GM12865 (cell line): ENCODE results near the gene SPP2.

Experiments used
- DNase-seq: peaks from one replicate; pipeline ENCODE4 v3.0.0; 2010; ENCODE audit warnings: low read depth
- H3K4me3 ChIP-seq: 2 replicates; pipeline ENCODE4 v1.5.1; 2011; ENCODE audit warnings: mild to moderate bottlenecking, low read depth, low read length, control low read depth
- CTCF ChIP-seq: IDR thresholded peaks from 2 replicates; pipeline ENCODE4 v1.5.1; 2011; ENCODE audit warnings: low read length, control low read depth, low read depth, inconsistent platforms; ENCODE audit not compliant: insufficient read depth; ENCODE audit errors: missing control alignments

SPP2 gene

GRCh38 chr2:234072454-234072853 lies 22.0 kb downstream of the SPP2 start:
- TF ChIP-seq CTCF = no peak
- no peak overlapping the region for H3K4me3 ChIP-seq
- no peak for DNase-seq

DNA sequence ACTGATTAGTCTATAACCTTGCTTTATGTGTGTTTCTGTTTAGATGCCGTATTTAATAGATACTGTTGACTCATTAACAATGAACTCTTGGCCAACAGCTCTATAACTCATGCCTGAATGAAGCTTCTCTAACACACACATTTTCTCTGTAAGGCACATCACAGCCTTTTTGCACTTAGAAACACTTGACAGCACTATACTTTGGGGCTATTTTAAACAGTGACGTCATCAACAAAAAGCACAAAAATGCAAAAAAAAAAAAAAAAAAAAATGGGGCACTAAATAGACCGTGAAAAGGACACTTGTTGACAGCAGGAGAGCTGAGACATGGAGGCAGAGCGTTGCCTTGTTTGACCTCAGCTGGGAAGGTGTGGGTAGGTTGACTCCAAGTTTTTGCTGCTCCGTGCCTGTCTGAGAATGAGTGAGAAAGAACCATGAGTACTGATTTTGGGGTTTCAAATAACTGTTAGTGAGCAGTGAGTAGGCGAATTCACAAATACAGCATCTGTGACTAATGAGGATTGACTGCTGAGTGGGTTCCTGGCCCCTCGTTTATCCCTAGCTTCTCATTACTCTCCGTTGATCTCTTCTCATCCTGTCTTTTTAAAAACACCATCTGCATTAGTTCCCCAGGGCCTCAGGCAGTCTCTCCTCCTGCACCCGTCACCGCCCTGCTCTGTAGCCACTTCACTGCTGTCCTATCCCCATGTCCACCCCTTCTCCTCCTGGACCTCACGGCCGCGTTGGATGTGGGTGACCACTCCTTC lies 24.4 kb downstream of the SPP2 start:
- TF ChIP-seq CTCF = no peak
- DNase-seq = no peak
- H3K4me3 ChIP-seq = no peak overlapping the region

DNA sequence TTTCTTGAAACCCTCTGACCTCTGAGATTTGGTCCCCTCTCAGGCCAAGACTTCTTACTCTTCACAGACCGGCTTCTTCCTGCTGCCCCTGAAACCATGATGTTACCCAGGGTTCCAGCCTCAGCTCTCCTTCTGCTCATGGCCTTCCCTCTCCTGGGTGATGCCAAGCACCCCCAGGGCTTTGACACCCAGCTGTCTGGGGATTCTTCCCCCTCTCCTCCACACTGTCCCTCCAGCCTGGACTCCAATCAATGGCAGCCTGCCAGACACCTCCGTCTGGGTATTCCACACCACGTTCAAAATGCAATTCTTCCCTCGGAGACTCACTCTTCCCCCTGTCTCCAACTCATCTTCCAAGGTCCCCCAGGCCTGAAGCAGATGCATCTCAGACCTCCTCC lies 25.0 kb downstream of the SPP2 start:
- no peak overlapping the region for H3K4me3 ChIP-seq
- TF ChIP-seq CTCF = no peak
- no peak for DNase-seq

DNA sequence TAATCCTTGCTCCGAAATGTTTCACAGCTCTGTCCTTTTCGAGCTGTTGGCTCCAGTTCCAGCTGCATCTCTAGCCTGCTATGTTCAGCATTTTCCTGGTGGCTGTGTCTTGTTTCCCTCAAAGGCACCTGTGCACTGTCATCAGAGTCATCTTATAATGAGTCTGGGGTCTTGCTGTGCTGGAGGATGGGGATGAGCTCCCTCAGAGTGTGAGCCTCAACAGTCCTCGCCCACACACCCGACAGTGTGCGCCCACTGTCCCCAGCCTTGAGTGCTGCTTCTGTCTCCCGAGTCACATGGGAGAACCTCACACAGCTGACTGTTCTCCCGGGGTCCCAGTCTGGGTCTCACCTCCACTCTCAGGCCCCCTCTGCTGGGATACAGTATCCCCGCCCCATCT lies 25.4 kb downstream of the SPP2 start:
- no peak for TF ChIP-seq CTCF
- DNase-seq = no peak

DNA sequence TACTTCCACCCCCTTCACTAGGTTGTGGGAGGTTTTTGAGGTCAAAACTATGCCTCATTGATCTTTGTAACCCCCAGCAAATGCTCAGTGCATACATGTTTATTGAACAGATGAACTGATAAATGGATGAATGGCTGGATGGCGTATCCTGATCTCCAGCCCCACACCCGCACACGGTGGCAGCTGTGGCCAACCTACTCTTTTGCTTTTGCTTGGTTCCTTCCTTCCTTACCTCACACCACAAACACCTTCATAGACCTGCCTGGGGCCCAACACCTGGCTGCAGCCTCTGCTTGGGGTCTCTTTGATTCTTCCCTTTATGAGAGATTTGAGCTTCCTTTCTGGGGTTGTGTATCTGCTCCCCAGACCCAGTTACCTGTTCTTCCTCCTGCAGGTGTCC lies 25.9 kb downstream of the SPP2 start:
- DNase-seq = no peak
- TF ChIP-seq CTCF = no peak
- no peak overlapping the region for H3K4me3 ChIP-seq

More for the DNA sequence above, 25.4 kb downstream of the SPP2 start:
- H3K4me3 ChIP-seq = no peak overlapping the region

DNA sequence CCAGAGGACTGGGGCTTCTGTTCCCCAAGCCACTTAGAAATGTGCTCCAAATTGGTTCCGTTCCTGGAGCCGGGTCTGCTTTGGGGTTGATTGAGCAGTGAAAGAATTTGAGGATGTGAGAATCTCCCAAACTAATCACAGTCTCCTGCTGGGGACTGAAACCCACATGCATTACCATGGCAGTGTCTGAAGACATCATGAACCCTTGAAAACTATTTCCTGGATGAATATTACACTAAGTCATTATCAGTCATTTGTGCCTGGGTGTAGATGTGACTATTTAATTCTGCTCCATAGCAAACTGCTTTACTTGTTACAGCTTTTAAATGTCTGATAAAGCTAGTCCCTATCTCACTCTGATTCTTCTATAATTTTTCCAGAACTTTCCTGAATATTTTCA lies 27.6 kb downstream of the SPP2 start:
- H3K4me3 ChIP-seq = no peak overlapping the region
- no peak for TF ChIP-seq CTCF
- DNase-seq = no peak
